GM13976 (cell line): ENCODE data around the gene ATP2B2.

ENCODE experiments used
- DNase-seq: peaks from one replicate; pipeline ENCODE4 v3.0.0; 2012; ENCODE audit warnings: low spot score
- CTCF ChIP-seq: IDR thresholded peaks from 2 replicates; pipeline ENCODE4 v1.5.1; 2012; ENCODE audit warnings: borderline replicate concordance, mild to moderate bottlenecking; ENCODE audit not compliant: insufficient read depth; ENCODE audit errors: extremely low read depth, missing control alignments, control extremely low read depth
- in situ Hi-C: fragments of 300-500 bp; cut with MboI; formaldehyde crosslinking; loops from one replicate; pipeline ENCODE4 v1.12.0; 2022; ENCODE audit warnings: low sequenced_read_pairs, mixed read lengths, inconsistent platforms; ENCODE audit not compliant: unreplicated experiment

The ATP2B2 gene

DNA sequence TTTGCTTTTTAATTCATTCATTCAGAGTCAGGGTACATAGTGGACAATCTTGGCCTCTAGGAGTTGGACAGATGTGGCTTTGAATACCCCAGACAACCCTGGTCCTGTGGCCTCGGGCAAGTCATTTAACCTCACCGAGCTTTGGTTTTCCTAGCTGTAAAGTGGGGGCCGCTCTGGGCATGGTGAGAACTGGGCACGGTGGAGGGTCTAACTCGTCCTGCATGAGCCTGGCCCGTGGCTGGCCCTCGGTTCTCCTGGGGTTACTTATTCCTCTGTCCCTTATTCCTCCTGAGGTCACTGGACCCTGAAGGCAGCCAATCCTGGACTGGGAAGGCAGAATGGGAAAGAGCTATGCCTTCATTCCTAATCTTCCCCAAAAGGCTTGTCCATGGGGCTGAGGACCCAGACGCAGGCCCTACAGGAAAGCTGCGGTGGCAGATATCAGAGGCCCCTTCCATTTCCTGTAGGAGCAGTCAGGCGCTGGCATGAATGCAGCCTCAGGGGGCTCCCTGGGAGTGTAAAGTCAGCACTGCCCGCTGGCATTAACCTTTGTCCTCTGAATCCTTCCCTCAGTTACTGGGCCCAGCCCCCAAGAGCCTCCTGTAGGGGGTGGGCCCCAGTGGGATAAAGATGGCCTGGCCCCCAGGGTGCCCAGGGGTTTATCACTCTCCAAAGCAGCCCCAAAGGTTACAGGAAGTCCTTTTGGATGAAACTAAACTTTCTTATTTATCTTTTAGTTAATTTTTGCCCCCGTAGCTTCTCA is 166.6 kb downstream of the ATP2B2 start:
- no peak for DNase-seq
- TF ChIP-seq CTCF, result no peak
- in situ Hi-C loops, result no loop called here

GRCh38 chr3:10338164-10338470 is 167.3 kb downstream of the ATP2B2 start:
- DNase-seq, result no peak
- no peak for TF ChIP-seq CTCF
- in situ Hi-C loops, result no loop called here

- DNase-seq, result peak; percentile 32
- in situ Hi-C loops, result no loop called here
- no peak for TF ChIP-seq CTCF
Observed at GRCh38 chr3:10337323-10338163, 167.8 kb downstream of the ATP2B2 start.

GRCh38 chr3:10336761-10337160 is 168.6 kb downstream of the ATP2B2 start:
- DNase-seq, result no peak
- in situ Hi-C loops, result no loop called here
- TF ChIP-seq CTCF, result no peak

- in situ Hi-C loops, result no loop called here
- TF ChIP-seq CTCF, result no peak
- peak; percentile 28 for DNase-seq
Observed at GRCh38 chr3:10335871-10336622, 169.3 kb downstream of the ATP2B2 start.

GRCh38 chr3:10335190-10335738 is 170.1 kb downstream of the ATP2B2 start:
- peak; percentile 28 for DNase-seq
- TF ChIP-seq CTCF, result no peak
- in situ Hi-C loops, result no loop called here
